ENCODE results near the gene SIGLEC9.

SIGLEC9 gene

GRCh38 chr19:51091126-51091525 is 33.6 kb upstream of the SIGLEC9 start:
- Mint-ChIP-seq H3K27ac (no peak overlapping the region), H3K9me3 (no peaks in the 10 kb centered on the region), H3K4me3 (no peak overlapping the region), H3K4me1 (peaks cover 2% of the 10 kb centered on the region), H3K36me3 (peaks cover 10% of the 10 kb centered on the region), H3K27me3 (no peaks in the 10 kb centered on the region)
- ATAC-seq (ENCODE audit: low read depth) (no peak), DNase-seq (ENCODE audit: low spot score in 2 of 2) (no peak)

GRCh38 chr19:51091895-51092873 is 32.5 kb upstream of the SIGLEC9 start:
- peaks cover 10% of the 10 kb centered on the region for H3K36me3 Mint-ChIP-seq
- H3K27me3 Mint-ChIP-seq = no peaks in the 10 kb centered on the region
- H3K4me1 Mint-ChIP-seq = peaks cover 7% of the 10 kb centered on the region
- DNase-seq (ENCODE audit: low spot score in 2 of 2) (no peak), ATAC-seq (ENCODE audit: low read depth) (no peak)
- H3K27ac Mint-ChIP-seq = no peak overlapping the region
- no peak overlapping the region for H3K4me3 Mint-ChIP-seq
- H3K9me3 Mint-ChIP-seq = no peaks in the 10 kb centered on the region

- H3K4me1 Mint-ChIP-seq = peaks cover 8% of the 10 kb centered on the region
- ATAC-seq (ENCODE audit: low read depth) (no peak), DNase-seq (ENCODE audit: low spot score in 2 of 2) (no peak)
- no peaks in the 10 kb centered on the region for H3K9me3 Mint-ChIP-seq
- H3K4me3 Mint-ChIP-seq = no peak overlapping the region
- H3K36me3 Mint-ChIP-seq = peaks cover 9% of the 10 kb centered on the region
- no peaks in the 10 kb centered on the region for H3K27me3 Mint-ChIP-seq
- H3K27ac Mint-ChIP-seq = no peak overlapping the region
Observed at GRCh38 chr19:51093101-51093500, 31.6 kb upstream of the SIGLEC9 start.

GRCh38 chr19:51093510-51094345 is 31.0 kb upstream of the SIGLEC9 start:
- ATAC-seq (ENCODE audit: low read depth) = no peak
- Mint-ChIP-seq H3K36me3 (peaks cover 9% of the 10 kb centered on the region), H3K27ac (no peak overlapping the region), H3K4me3 (no peak overlapping the region), H3K9me3 (no peaks in the 10 kb centered on the region), H3K27me3 (no peaks in the 10 kb centered on the region), H3K4me1 (peaks cover 8% of the 10 kb centered on the region)
- DNase-seq (ENCODE audit: low spot score in 2 of 2) = no peak

GRCh38 chr19:51094696-51095279 is 29.9 kb upstream of the SIGLEC9 start:
- no peaks in the 10 kb centered on the region for H3K27me3 Mint-ChIP-seq

GRCh38 chr19:51096473-51097165 is 28.1 kb upstream of the SIGLEC9 start:
- Mint-ChIP-seq H3K27me3 (no peaks in the 10 kb centered on the region), H3K4me3 (no peak overlapping the region), H3K27ac (no peak overlapping the region), H3K4me1 (peaks cover 13% of the 10 kb centered on the region), H3K36me3 (peaks cover 19% of the 10 kb centered on the region), H3K9me3 (no peaks in the 10 kb centered on the region)
- DNase-seq (ENCODE audit: low spot score in 2 of 2) = no peak
- ATAC-seq (ENCODE audit: low read depth) = no peak

More at GRCh38 chr19:51094696-51095279, 29.9 kb upstream of the SIGLEC9 start:
- Mint-ChIP-seq H3K36me3 (peaks cover 13% of the 10 kb centered on the region), H3K9me3 (no peaks in the 10 kb centered on the region), H3K4me1 (peaks cover 10% of the 10 kb centered on the region), H3K27ac (no peak overlapping the region), H3K4me3 (no peak overlapping the region)
- DNase-seq (ENCODE audit: low spot score in 2 of 2) (peak in 1 of 2 donors; percentile 30), ATAC-seq (ENCODE audit: low read depth) (no peak)

- H3K4me1 Mint-ChIP-seq = peaks cover 11% of the 10 kb centered on the region
- H3K27me3 Mint-ChIP-seq = no peaks in the 10 kb centered on the region
- no peaks in the 10 kb centered on the region for H3K9me3 Mint-ChIP-seq
- DNase-seq (ENCODE audit: low spot score in 2 of 2) (peak; percentile 44 to 51), ATAC-seq (ENCODE audit: low read depth) (peak; percentile 59)
- H3K36me3 Mint-ChIP-seq = peaks cover 19% of the 10 kb centered on the region
- no peak overlapping the region for H3K27ac Mint-ChIP-seq
- H3K4me3 Mint-ChIP-seq = no peak overlapping the region
Observed at GRCh38 chr19:51097166-51097738, 27.5 kb upstream of the SIGLEC9 start.

- Mint-ChIP-seq H3K9me3 (no peaks in the 10 kb centered on the region), H3K4me3 (no peak overlapping the region), H3K27ac (no peak overlapping the region), H3K27me3 (no peaks in the 10 kb centered on the region), H3K4me1 (peaks cover 11% of the 10 kb centered on the region), H3K36me3 (peaks cover 24% of the 10 kb centered on the region)
- ATAC-seq (ENCODE audit: low read depth) = no peak
- no peak for DNase-seq (ENCODE audit: low spot score in 2 of 2)
Observed at GRCh38 chr19:51097796-51098195, 26.9 kb upstream of the SIGLEC9 start.

GRCh38 chr19:51098365-51099046 is 26.2 kb upstream of the SIGLEC9 start:
- Mint-ChIP-seq H3K27ac (no peak overlapping the region), H3K36me3 (peaks cover 28% of the 10 kb centered on the region)
- peak; percentile 26 for ATAC-seq (ENCODE audit: low read depth)

GRCh38 chr19:51099047-51099382 is 25.7 kb upstream of the SIGLEC9 start:
- Mint-ChIP-seq H3K36me3 (peaks cover 28% of the 10 kb centered on the region), H3K4me3 (no peak overlapping the region), H3K4me1 (peaks cover 11% of the 10 kb centered on the region), H3K27me3 (no peaks in the 10 kb centered on the region), H3K9me3 (no peaks in the 10 kb centered on the region), H3K27ac (no peak overlapping the region)
- DNase-seq (ENCODE audit: low spot score in 2 of 2) = no peak
- ATAC-seq (ENCODE audit: low read depth) = no peak

More at GRCh38 chr19:51098365-51099046, 26.2 kb upstream of the SIGLEC9 start:
- no peak for DNase-seq (ENCODE audit: low spot score in 2 of 2)
- no peaks in the 10 kb centered on the region for H3K27me3 Mint-ChIP-seq
- peaks cover 11% of the 10 kb centered on the region for H3K4me1 Mint-ChIP-seq
- H3K4me3 Mint-ChIP-seq = no peak overlapping the region
- no peaks in the 10 kb centered on the region for H3K9me3 Mint-ChIP-seq

GRCh38 chr19:51100601-51101000 is 24.1 kb upstream of the SIGLEC9 start:
- Mint-ChIP-seq H3K4me1 (peaks cover 15% of the 10 kb centered on the region), H3K36me3 (peaks cover 35% of the 10 kb centered on the region)
- no peak for ATAC-seq (ENCODE audit: low read depth)

GRCh38 chr19:51101171-51101865 is 23.4 kb upstream of the SIGLEC9 start:
- Mint-ChIP-seq H3K9me3 (no peaks in the 10 kb centered on the region), H3K4me3 (no peak overlapping the region), H3K27me3 (no peaks in the 10 kb centered on the region), H3K27ac (no peak overlapping the region), H3K4me1 (peaks cover 22% of the 10 kb centered on the region), H3K36me3 (peaks cover 38% of the 10 kb centered on the region)
- ATAC-seq (ENCODE audit: low read depth) (no peak), DNase-seq (ENCODE audit: low spot score in 2 of 2) (no peak)

More at GRCh38 chr19:51100601-51101000, 24.1 kb upstream of the SIGLEC9 start:
- H3K27ac Mint-ChIP-seq = no peak overlapping the region
- DNase-seq (ENCODE audit: low spot score in 2 of 2) = no peak
- H3K9me3 Mint-ChIP-seq = no peaks in the 10 kb centered on the region
- no peaks in the 10 kb centered on the region for H3K27me3 Mint-ChIP-seq
- no peak overlapping the region for H3K4me3 Mint-ChIP-seq
